Activated naive CD8-positive, alpha-beta T cell treated with anti-CD3 and anti-CD28 coated beads, Interleukin-2, amount 50 U/mL, for 24 hours (primary cell): ENCODE results near the gene RGS6.
A peak's percentile ranks its signal among the peaks of the same experiment; 100 is the strongest.
"Not testable (repeated sequence)": the region's sequence is repeated elsewhere in the genome, so short reads cannot be mapped to it uniquely, and the experiment has no call there.

Experiments
- ATAC-seq: fragments of 150-1000 bp; cut with Tn5 transposase; one replicate; pipeline ENCODE4 v1.10.0; 2021
- DNase-seq: peaks from one replicate; pipeline ENCODE4 v3.0.0; 2021
- H3K27ac Mint-ChIP-seq: one replicate; pipeline ENCODE4 v1.8.0; 2021; ENCODE audit warnings: mild to moderate bottlenecking, mixed read lengths
- H3K27me3 Mint-ChIP-seq: one replicate; pipeline ENCODE4 v1.8.0; 2021; ENCODE audit warnings: mixed read lengths
- H3K36me3 Mint-ChIP-seq: one replicate; pipeline ENCODE4 v1.8.0; 2021; ENCODE audit warnings: low read depth, mixed read lengths
- H3K4me1 Mint-ChIP-seq: one replicate; pipeline ENCODE4 v1.8.0; 2021; ENCODE audit warnings: mixed read lengths
- H3K4me3 Mint-ChIP-seq: one replicate; pipeline ENCODE4 v1.8.0; 2021; ENCODE audit warnings: mild to moderate bottlenecking, moderate library complexity, mixed read lengths
- H3K9me3 Mint-ChIP-seq: one replicate; pipeline ENCODE4 v1.8.0; 2021; ENCODE audit warnings: mixed read lengths

RGS6 gene

DNA sequence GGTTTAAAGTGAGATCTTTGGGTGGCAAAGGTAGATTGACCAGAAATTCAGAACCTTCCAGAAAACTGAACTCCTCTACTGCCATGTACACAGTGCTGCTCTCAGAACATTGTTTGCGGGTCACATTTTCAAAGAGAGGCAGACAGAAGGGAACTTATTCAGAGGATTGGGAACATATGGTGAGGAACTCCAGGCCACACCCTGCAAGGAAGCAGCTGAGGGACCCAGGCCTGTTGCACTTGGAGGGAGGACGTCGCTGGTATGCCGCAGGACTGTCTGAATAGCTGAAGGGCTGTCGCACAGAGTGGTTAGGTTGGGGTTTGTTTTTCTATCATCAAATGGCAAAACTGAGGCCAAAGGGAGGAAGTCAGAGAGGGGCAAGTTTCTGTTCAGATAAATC, 520.5 kb downstream of the RGS6 start:
- Mint-ChIP-seq H3K36me3 (no peaks in the 10 kb centered on the region), H3K27me3 (no peaks in the 10 kb centered on the region), H3K9me3 (no peaks in the 10 kb centered on the region), H3K27ac (no peak overlapping the region), H3K4me1 (peaks cover 27% of the 10 kb centered on the region), H3K4me3 (no peak overlapping the region)
- DNase-seq: no peak
- ATAC-seq: no peak

DNA sequence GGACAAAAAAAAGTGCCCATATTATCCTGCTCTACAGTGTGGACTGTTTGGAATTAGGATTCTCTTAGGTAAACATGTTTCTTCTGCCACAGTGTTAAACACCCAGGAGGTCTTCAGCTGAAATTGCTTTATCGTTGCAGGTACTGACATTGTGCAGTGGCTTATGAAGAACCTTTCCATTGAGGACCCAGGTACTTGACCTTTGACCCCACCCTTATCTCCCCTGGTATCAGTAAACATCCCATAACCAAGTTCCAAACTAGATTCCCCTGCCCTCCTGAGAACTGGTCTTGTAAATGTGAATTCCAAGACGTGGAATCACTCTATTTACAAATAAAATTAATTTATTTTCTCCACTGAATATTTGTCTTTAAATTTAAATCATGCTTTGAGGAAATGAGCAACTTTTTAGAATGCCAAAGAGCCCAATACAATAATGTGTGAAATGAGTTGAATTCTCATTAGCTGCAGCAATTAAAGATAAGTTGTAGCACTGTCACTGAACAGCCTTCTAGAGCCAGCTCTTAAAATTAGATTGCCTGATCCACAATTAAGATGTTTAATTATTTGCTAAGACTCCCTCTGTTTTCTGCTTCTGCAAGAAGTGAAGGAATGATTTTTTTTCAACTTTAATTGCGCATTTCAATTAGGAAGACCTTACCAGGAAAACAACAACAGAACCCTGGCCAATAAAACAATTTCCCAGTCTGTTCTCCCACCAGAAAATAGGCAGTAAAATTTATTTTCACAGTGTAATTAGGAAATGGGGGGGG, 522.3 kb downstream of the RGS6 start:
- DNase-seq (no peak), ATAC-seq (no peak)
- no peak overlapping the region for H3K4me3 Mint-ChIP-seq
- no peaks in the 10 kb centered on the region for H3K27me3 Mint-ChIP-seq
- H3K27ac Mint-ChIP-seq: no peak overlapping the region
- peaks cover 27% of the 10 kb centered on the region for H3K4me1 Mint-ChIP-seq
- no peaks in the 10 kb centered on the region for H3K36me3 Mint-ChIP-seq
- H3K9me3 Mint-ChIP-seq: no peaks in the 10 kb centered on the region

DNA sequence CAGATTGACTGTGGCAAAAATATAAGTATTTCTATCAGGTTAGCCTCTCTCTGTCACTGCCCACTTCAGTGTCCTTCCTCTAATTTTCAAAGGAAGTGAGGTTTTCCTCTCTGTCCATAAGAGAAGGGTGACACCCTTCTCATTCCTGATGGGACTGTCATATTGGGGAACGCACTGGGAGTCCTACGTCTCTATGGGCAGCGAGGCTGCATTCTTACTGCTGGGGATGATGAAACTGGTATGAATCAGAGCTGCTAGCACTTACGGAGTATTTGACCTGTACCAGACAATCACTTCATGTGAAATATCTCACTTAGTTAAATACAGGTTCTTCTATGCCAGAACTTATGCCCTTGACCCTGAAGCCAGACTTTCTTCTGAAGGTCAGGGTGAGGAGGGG, 525.4 kb downstream of the RGS6 start:
- Mint-ChIP-seq H3K27ac (no peak overlapping the region), H3K4me1 (peaks cover 4% of the 10 kb centered on the region), H3K9me3 (no peaks in the 10 kb centered on the region), H3K27me3 (no peaks in the 10 kb centered on the region), H3K4me3 (no peak overlapping the region), H3K36me3 (no peaks in the 10 kb centered on the region)
- DNase-seq (no peak), ATAC-seq (no peak)

DNA sequence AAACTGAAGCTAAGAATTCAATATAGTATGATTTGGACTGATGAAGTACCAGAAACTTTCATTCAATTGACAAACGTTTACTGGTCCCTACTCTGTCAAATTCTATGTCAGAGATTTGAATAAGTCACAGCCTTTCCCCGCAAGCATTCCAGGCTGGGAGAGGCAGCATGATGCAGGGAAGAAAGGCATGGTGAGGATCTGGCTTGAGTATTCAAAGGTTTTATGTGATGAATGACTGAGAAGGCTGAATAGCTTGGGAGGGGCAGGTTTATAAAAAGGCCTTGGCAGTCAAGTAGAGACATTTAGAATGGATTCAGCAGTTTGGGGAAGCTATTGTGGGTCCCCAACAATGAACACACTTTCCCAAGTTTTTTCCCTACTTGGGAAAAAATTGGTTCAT, 529.8 kb downstream of the RGS6 start:
- Mint-ChIP-seq H3K4me1 (no peaks in the 10 kb centered on the region), H3K27ac (no peak overlapping the region), H3K4me3 (no peak overlapping the region), H3K36me3 (peaks cover 1% of the 10 kb centered on the region), H3K9me3 (peaks cover 17% of the 10 kb centered on the region), H3K27me3 (no peaks in the 10 kb centered on the region)
- no peak for DNase-seq
- ATAC-seq: no peak

DNA sequence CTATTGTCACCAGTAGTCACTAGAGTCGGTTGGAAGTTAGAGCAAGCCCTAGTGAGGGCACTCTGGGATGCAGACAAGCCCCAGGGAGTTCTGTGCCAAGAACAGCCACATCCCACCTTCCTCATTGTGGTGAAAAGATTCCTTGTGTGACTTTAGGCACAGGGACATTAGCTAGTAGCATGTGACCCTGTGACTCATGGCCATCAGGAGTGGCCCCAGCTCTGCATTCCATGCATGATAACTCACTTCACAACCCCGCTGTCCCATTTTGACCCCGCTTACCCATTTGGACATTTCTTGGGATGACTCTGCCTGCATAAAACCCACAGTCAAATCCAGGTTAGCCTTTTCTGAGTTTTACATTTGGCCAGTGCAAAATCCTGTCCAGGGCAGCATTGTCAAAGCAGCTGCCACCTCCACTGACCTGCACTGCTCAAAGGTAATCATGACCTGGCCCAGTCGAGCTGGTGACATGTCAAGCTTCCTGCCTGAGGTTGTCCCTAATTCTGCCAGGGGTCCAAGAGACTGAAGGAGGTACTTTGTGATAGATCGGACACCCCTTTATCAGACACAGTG, 531.1 kb downstream of the RGS6 start:
- peaks cover 17% of the 10 kb centered on the region for H3K9me3 Mint-ChIP-seq
- H3K36me3 Mint-ChIP-seq: peaks cover 3% of the 10 kb centered on the region
- no peaks in the 10 kb centered on the region for H3K27me3 Mint-ChIP-seq
- H3K27ac Mint-ChIP-seq: no peak overlapping the region
- H3K4me1 Mint-ChIP-seq: no peaks in the 10 kb centered on the region
- ATAC-seq: no peak
- H3K4me3 Mint-ChIP-seq: no peak overlapping the region
- DNase-seq: no peak

DNA sequence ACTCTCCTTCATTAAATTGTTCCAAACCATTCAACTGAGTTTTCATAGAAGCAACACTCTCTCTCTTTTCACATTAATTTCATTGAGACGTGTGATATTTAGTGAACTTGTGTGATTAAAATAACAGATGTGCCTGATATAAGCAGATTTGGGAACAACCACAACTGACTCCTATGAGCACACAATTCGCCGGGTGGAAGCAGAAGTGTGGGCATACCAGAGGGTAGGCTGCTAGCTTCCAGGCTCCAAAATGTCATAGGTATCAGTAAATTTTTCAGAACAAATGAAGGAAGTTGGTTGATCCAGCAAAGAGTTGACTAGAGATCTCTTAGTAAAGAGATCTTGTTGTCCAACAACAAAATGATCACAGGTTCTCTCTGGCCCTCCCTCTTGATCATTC, 532.0 kb downstream of the RGS6 start:
- no peak overlapping the region for H3K4me3 Mint-ChIP-seq
- peaks cover 17% of the 10 kb centered on the region for H3K9me3 Mint-ChIP-seq
- H3K4me1 Mint-ChIP-seq: no peaks in the 10 kb centered on the region
- ATAC-seq (no peak), DNase-seq (no peak)
- peaks cover 3% of the 10 kb centered on the region for H3K36me3 Mint-ChIP-seq
- H3K27ac Mint-ChIP-seq: no peak overlapping the region
- H3K27me3 Mint-ChIP-seq: no peaks in the 10 kb centered on the region

DNA sequence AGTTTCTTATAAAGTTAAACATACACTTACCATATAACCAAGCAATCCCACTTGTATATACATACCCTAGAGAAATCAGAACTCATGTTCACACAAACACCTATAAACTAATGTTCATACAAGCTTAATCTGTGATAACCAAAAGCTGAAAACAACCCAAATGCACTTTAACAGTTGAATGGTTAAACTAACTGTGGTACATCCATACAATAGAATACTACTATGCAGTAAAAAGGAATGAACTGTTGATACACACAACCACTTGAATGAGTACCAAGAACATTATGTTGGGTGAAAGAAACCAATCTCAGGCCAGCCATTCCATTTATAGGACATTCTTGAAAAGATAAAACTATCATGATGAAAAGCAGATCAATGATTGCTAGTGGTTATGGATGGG, 534.1 kb downstream of the RGS6 start:
- ATAC-seq (no peak), DNase-seq (no peak)
- peaks cover 17% of the 10 kb centered on the region for H3K9me3 Mint-ChIP-seq
- no peak overlapping the region for H3K4me3 Mint-ChIP-seq
- H3K27me3 Mint-ChIP-seq: peaks cover 2% of the 10 kb centered on the region
- H3K4me1 Mint-ChIP-seq: no peaks in the 10 kb centered on the region
- H3K27ac Mint-ChIP-seq: no peak overlapping the region
- peaks cover 3% of the 10 kb centered on the region for H3K36me3 Mint-ChIP-seq

DNA sequence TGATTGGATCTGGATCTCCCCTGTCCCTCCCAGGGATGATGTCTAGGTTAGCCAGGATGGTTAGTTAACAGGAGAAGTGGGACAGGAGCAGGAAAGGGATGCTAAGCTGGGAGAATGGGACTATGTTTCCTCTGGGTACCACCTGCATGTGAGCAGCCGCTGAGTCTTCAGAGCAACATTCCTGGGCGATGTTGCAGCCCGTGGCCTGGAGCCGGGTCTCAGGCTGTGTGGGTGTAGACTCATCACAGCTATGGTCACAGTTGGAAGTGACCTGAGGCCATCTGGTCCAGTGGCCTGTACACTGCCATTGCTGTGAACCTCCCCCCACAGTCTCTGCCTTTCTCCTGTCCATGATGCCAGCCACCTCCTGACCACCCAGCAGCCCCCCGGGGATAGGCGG, 539.1 kb downstream of the RGS6 start:
- peaks cover 1% of the 10 kb centered on the region for H3K36me3 Mint-ChIP-seq
- H3K9me3 Mint-ChIP-seq: peaks cover 4% of the 10 kb centered on the region
- H3K4me3 Mint-ChIP-seq: no peak overlapping the region
- H3K27ac Mint-ChIP-seq: no peak overlapping the region
- H3K27me3 Mint-ChIP-seq: peaks cover 14% of the 10 kb centered on the region
- DNase-seq (no peak), ATAC-seq (no peak)
- peaks cover 12% of the 10 kb centered on the region for H3K4me1 Mint-ChIP-seq

DNA sequence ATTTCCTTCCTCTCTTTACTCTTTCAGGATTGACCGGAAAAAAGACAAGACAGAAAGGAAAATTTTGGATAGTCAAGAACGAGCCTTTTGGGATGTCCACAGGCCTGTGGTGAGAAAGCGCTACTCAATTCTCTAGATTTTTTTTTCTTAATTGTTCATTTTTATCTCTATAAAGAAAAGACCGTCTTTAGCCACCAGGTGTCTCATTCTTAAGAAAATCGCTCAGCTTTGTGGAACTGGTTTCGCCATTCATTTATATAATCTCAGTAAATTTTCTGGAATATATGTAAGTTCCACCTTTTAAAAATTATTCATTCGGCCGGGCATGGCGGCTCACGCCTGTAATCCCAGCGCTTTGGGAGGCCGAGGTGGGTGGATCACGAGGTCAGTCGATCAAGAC, 540.6 kb downstream of the RGS6 start:
- peaks cover 16% of the 10 kb centered on the region for H3K27me3 Mint-ChIP-seq
- peaks cover 27% of the 10 kb centered on the region for H3K4me1 Mint-ChIP-seq
- H3K27ac Mint-ChIP-seq: no peak overlapping the region

DNA sequence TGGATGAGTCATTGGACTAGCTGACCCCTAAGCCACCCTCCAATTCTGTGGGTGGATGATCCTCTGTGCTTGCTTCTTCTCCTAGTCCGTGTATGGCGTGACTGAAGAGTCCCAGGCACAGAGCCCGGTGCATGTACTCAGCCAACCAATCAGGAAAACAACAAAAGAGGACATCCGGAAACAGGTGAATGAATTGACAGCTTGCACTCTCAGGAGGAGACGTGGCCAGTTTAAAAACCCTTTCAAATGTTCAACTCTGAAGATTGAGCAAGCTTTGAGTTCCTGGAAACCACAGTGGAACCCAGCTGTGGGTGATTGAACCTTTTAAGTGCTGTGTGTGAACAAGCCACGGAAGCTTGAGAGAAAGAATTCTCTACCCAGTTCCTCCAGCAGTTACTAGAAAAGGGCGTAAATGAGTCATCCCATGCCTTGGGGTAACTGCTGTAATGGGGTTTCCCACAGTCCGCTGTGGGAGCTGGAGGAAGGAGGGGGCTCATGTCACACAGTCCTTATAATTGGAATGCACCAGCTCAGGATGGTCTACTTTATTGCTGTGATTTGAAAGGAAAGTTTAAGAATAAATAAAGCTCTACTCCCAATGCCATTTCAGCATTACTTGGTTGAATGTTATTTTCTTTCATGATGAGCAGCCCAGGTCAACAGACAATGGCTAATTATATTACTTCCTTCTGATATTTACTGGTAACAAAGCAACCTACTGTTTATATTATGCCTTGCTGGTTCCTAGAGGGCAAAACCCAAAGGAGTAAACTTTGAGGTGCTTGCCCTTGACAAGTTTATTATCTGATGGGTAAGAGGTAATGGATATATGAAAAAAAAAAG, 544.6 kb downstream of the RGS6 start:
- DNase-seq: peak; percentile 61
- peak; percentile 94 for ATAC-seq
- peak overlapping the region; percentile 82 for H3K27ac Mint-ChIP-seq
- no peaks in the 10 kb centered on the region for H3K36me3 Mint-ChIP-seq
- H3K27me3 Mint-ChIP-seq: peaks cover 27% of the 10 kb centered on the region
- H3K4me3 Mint-ChIP-seq: peak overlapping the region; percentile 48
- H3K4me1 Mint-ChIP-seq: peaks cover 62% of the 10 kb centered on the region
- H3K9me3 Mint-ChIP-seq: no peaks in the 10 kb centered on the region

More for the DNA sequence above, 540.6 kb downstream of the RGS6 start:
- Mint-ChIP-seq H3K36me3 (peaks cover 1% of the 10 kb centered on the region), H3K4me3 (no peak overlapping the region), H3K9me3 (no peaks in the 10 kb centered on the region)
- DNase-seq: no peak
- ATAC-seq: no peak

DNA sequence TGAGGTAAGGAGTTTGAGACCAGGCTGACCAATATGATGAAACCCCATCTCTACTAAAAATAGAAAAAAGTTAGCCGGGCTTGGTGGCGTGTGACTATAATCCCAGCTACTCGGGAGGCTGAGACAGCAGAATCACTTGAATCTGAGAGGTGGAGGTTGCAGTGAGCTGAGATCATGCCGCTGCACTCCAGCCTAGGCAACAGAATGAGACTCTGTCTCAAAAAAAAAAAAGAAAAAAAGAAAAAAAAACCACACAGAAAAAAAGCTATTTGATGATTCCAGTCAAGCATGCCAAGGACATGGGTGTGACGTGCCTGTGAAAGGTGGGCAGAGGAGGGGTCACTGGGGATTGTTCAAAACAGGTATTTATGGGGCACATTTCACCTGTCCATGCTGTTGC, 545.3 kb downstream of the RGS6 start:
- H3K27ac Mint-ChIP-seq, DNase-seq, ATAC-seq, H3K9me3 Mint-ChIP-seq, H3K36me3 Mint-ChIP-seq: not testable (repeated sequence)
- H3K4me1 Mint-ChIP-seq: peaks cover 62% of the 10 kb centered on the region
- peaks cover 27% of the 10 kb centered on the region for H3K27me3 Mint-ChIP-seq
- peak overlapping the region; percentile 48 for H3K4me3 Mint-ChIP-seq

DNA sequence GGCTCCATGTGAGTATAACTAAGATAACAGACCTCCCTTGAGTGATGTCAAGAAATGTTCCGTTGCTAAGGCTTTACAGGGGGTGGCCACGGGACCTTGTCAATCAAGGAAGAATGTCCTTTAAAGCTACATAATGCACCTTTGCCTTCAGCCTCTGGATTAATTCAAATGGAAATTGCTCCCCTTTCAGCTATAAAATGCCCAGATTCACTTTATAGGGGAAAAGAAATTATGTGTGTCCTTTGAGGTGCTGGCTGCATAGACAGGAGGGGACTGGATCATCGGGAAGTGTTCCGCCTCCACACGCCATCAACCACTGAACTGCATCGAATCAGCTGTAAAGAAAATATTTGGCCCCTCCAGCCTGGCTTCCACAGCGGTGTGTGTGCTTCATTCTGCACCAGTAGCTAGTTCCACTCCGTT, 546.3 kb downstream of the RGS6 start:
- H3K4me3 Mint-ChIP-seq: no peak overlapping the region

DNA sequence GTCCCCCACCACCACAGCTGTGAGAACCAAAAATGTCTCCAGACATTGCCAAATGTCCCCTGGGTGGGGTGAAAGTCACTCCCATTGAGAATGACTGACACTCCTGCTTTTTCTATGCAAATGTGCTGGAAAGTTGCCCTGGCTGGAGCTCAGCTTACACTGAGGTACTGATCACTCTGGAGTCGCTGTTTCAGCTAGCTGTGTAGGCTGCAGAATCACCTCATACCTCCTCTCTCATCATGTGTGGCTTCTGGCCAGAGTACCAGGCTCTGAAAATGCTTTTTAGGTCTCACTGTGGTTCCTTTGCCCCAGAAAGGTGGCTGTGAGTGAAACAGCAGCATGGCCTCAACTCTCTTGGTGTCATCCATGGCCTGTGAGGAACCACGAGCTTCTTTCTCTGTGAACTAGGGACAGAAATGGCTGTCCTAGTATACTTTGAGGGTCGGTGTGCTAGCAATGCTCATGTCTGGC, 547.3 kb downstream of the RGS6 start:
- Mint-ChIP-seq H3K27me3 (peaks cover 17% of the 10 kb centered on the region), H3K4me1 (peaks cover 62% of the 10 kb centered on the region), H3K9me3 (peaks cover 6% of the 10 kb centered on the region), H3K4me3 (no peak overlapping the region), H3K36me3 (peaks cover 2% of the 10 kb centered on the region), H3K27ac (no peak overlapping the region)
- DNase-seq (no peak), ATAC-seq (no peak)

More for the DNA sequence above, 546.3 kb downstream of the RGS6 start:
- no peak overlapping the region for H3K27ac Mint-ChIP-seq
- H3K9me3 Mint-ChIP-seq: peaks cover 6% of the 10 kb centered on the region
- ATAC-seq (no peak), DNase-seq (no peak)
- H3K27me3 Mint-ChIP-seq: peaks cover 25% of the 10 kb centered on the region
- peaks cover 2% of the 10 kb centered on the region for H3K36me3 Mint-ChIP-seq
- peaks cover 62% of the 10 kb centered on the region for H3K4me1 Mint-ChIP-seq

DNA sequence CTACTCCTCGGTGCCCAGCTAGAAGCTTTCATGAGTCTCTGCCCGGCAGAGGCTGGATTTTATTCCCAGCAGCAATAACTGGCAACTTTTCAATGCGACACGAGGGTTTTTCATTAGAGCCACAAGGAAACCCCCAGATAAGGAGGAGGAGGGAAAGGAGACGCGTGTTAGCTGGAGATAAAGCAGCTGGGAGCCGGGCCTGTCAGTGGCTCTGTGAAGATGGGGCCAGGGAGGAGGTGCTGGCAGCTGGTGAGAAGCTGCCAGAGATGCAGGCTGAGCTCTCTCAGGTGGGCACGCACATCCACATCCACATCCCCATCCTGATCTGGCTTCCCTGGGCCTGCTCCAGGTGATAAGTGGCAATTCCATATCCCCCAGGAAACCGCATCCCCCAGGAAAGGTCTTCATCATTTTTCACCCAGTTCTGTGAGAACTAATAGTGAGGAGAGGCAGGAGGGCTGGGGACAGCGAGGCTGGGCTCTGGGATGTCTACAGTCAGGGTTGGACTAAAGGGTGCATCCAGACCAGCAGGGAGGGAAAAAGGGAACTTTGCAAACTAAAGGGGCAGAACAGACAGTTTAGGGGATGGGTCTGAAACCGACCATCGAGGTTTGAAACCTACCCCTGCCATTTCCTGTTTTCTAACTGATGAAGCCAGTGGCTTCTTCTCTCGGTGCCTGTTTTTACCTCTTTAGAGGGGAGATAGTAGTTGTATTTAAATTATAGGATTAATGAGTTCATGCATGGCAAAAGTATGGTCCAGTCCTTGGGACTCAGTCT, 548.4 kb downstream of the RGS6 start:
- ATAC-seq: no peak
- Mint-ChIP-seq H3K27me3 (peaks cover 17% of the 10 kb centered on the region), H3K36me3 (peaks cover 2% of the 10 kb centered on the region), H3K4me1 (peaks cover 57% of the 10 kb centered on the region), H3K4me3 (no peak overlapping the region), H3K27ac (no peak overlapping the region), H3K9me3 (peaks cover 6% of the 10 kb centered on the region)
- no peak for DNase-seq
